IMR-90 (cell line): ENCODE data around the gene GP5. TPM values are rescaled to one million over a fixed set of nuclear protein-coding genes. Genes with fewer than 3 reads are reported as not detected.

Experiments used
- ATAC-seq: fragments of 200-7000 bp; cut with Tn5 transposase; 2 replicates; pipeline ENCODE4 v1.9.1; 2020; ENCODE audit warnings: low read depth, mild to moderate bottlenecking, moderate library complexity
- BruUV-seq: library from RNA; stranded (reverse); fragments of 400-500 nt; replicated peaks from 2 replicates; lab custom pipeline; 2021; lab: Mats Ljungman, UMichigan
- CTCF ChIA-PET: fragments of 300-600 bp; formaldehyde crosslinking; extraction: SDS; loops from one replicate; lab custom pipeline; 2021; ENCODE audit warnings: antibody characterized with exemption; lab: Yijun Ruan, JAX
- POLR2A ChIA-PET: fragments of 300-600 bp; sonication (Branson Sonifier 250); formaldehyde crosslinking; loops from one replicate; lab custom pipeline; 2022; ENCODE audit warnings: antibody characterized with exemption; ENCODE audit not compliant: unreplicated experiment; lab: Charles Lee
- DNase-seq: peaks from one replicate; pipeline ENCODE4 v3.0.0; 2013
- H2AFZ ChIP-seq: replicated peaks from 2 replicates; pipeline ENCODE3; 2013; ENCODE audit warnings: low read length, mild to moderate bottlenecking; ENCODE audit not compliant: poor library complexity
- H2AK5ac ChIP-seq: 2 replicates; pipeline ENCODE4 v1.6.1; 2013; ENCODE audit warnings: low read depth, low read length, inconsistent platforms
- H2AK9ac ChIP-seq: replicated peaks from 2 replicates; pipeline ENCODE3; 2013; ENCODE audit warnings: mild to moderate bottlenecking, low read depth, low read length, moderate library complexity; ENCODE audit not compliant: poor library complexity
- H2BK120ac ChIP-seq: 2 replicates; pipeline ENCODE4 v1.6.1; 2013; ENCODE audit warnings: low read depth, low read length, inconsistent platforms
- H2BK15ac ChIP-seq: 3 replicates; pipeline ENCODE4 v1.6.1; 2013; ENCODE audit warnings: low read depth, low read length, inconsistent platforms
- H2BK20ac ChIP-seq: 2 replicates; pipeline ENCODE4 v1.6.1; 2013; ENCODE audit warnings: low read depth, mild to moderate bottlenecking, inconsistent platforms, low read length, moderate library complexity
- H2BK5ac ChIP-seq: 2 replicates; pipeline ENCODE4 v1.6.1; 2013; ENCODE audit warnings: mild to moderate bottlenecking, low read depth, low read length, inconsistent platforms; ENCODE audit not compliant: poor library complexity, severe bottlenecking
- H3K14ac ChIP-seq: replicated peaks from 2 replicates; pipeline ENCODE4 v1.6.1; 2013; ENCODE audit warnings: low read depth, low read length, inconsistent platforms
- H3K18ac ChIP-seq: 2 replicates; pipeline ENCODE4 v1.6.1; 2013; ENCODE audit warnings: low read depth, low read length, control low read depth
- H3K23ac ChIP-seq: 2 replicates; pipeline ENCODE4 v1.6.1; 2013; ENCODE audit warnings: low read depth, low read length, inconsistent platforms
- H3K27ac ChIP-seq: 2 replicates; pipeline ENCODE4 v1.5.1; 2013; ENCODE audit warnings: mild to moderate bottlenecking, control low read depth, low read length; ENCODE audit not compliant: insufficient read depth
- H3K27me3 ChIP-seq: 2 replicates; pipeline ENCODE4 v1.6.1; 2013; ENCODE audit warnings: low read length; ENCODE audit not compliant: control insufficient read depth, insufficient read depth
- H3K36me3 ChIP-seq: 2 replicates; pipeline ENCODE4 v1.6.1; 2013; ENCODE audit warnings: low read length, mixed read lengths; ENCODE audit not compliant: control insufficient read depth, insufficient read depth
- H3K4ac ChIP-seq: 2 replicates; pipeline ENCODE4 v1.6.1; 2013; ENCODE audit warnings: low read depth, low read length, inconsistent platforms
- H3K4me1 ChIP-seq: 2 replicates; pipeline ENCODE4 v1.6.1; 2013; ENCODE audit warnings: low read length, mixed read lengths; ENCODE audit not compliant: control insufficient read depth, insufficient read depth
- H3K4me2 ChIP-seq: 2 replicates; pipeline ENCODE4 v1.6.1; 2013; ENCODE audit warnings: low read depth, mild to moderate bottlenecking, control low read depth, low read length, moderate library complexity
- H3K4me3 ChIP-seq: 2 replicates; pipeline ENCODE4 v1.5.1; 2013; ENCODE audit warnings: low read depth, mild to moderate bottlenecking, control low read depth, low read length, moderate library complexity; ENCODE audit not compliant: insufficient read depth
- H3K56ac ChIP-seq: 2 replicates; pipeline ENCODE4 v1.6.1; 2013; ENCODE audit warnings: low read length, inconsistent platforms; ENCODE audit not compliant: insufficient read depth; ENCODE audit errors: extremely low read depth
- H3K79me1 ChIP-seq, 2 experiments: 2 replicates each; pipeline ENCODE4 v1.6.1; 2013; ENCODE audit warnings: low read length in 2 of 2, inconsistent platforms in 1 of 2, low read depth in 1 of 2
- H3K9ac ChIP-seq: 2 replicates; pipeline ENCODE4 v1.6.1; 2013; ENCODE audit warnings: low read depth, low read length, control low read depth
- H3K9me1 ChIP-seq: 2 replicates; pipeline ENCODE4 v1.6.1; 2013; ENCODE audit warnings: low read length, inconsistent platforms; ENCODE audit not compliant: insufficient read depth
- H3K9me3 ChIP-seq: 2 replicates; pipeline ENCODE4 v1.6.1; 2013; ENCODE audit warnings: low read length; ENCODE audit not compliant: control insufficient read depth, insufficient read depth
- H4K20me1 ChIP-seq: 2 replicates; pipeline ENCODE4 v1.6.1; 2013; ENCODE audit warnings: low read length, inconsistent platforms; ENCODE audit not compliant: insufficient read depth
- H4K5ac ChIP-seq: 2 replicates; pipeline ENCODE4 v1.6.1; 2013; ENCODE audit warnings: mild to moderate bottlenecking, low read depth, low read length, control low read depth
- H4K8ac ChIP-seq, 2 experiments: 2 replicates each; pipeline ENCODE4 v1.6.1; 2013; ENCODE audit warnings: low read depth in 2 of 2, low read length in 2 of 2, control low read depth in 1 of 2, inconsistent platforms in 1 of 2
- H4K91ac ChIP-seq: 2 replicates; pipeline ENCODE4 v1.6.1; 2013; ENCODE audit warnings: low read depth, low read length, inconsistent platforms; ENCODE audit not compliant: insufficient read depth
- FOS ChIP-seq: fragments of 150-350 bp; IDR thresholded peaks from 2 replicates; pipeline ENCODE4 v1.6.1; 2016; ENCODE audit warnings: low read depth, low read length
- WGBS, 2 experiments: methylation state at CpG; one replicate each; pipeline versions ENCODE4 v1.1.5 to v1.1.7; 2013; ENCODE audit warnings: missing lambda C conversion rate in 2 of 2; ENCODE audit not compliant: insufficient read length in 1 of 2; ENCODE audit errors: extremely low coverage in 2 of 2; 5-methylcytosine and 5-hydroxymethylcytosine counted together
- dilution Hi-C: fragments of 300-500 bp; cut with HindIII; formaldehyde crosslinking; loops from one replicate; pipeline ENCODE4 v1.14.3; 2018; ENCODE audit warnings: low sequenced_read_pairs; ENCODE audit not compliant: unreplicated experiment
- in situ Hi-C: fragments of 300-500 bp; cut with MboI; formaldehyde crosslinking; loops from 3 replicates; pipeline ENCODE4 v1.14.3; 2019; ENCODE audit warnings: low sequenced_read_pairs, inconsistent platforms, mixed read lengths
- intact Hi-C: fragments of 100-400 bp; cut with micrococcal nuclease; formaldehyde crosslinking; loops from 2 replicates; pipeline ENCODE4 v1.10.0; 2022
- polyA plus RNA-seq, 3 experiments: library from polyadenylated mRNA; depleted of rRNA; stranded (reverse); fragments of >200 nt; gene quantifications; 2 replicates each; pipeline ENCODE4 v1.2.3, GENCODE V29; 2012; ENCODE audit warnings: low replicate concordance in 1 of 3
- total RNA-seq: library from RNA; depleted of rRNA; stranded (reverse); fragments of >200 nt; gene quantifications from 2 replicates; pipeline ENCODE4 v1.2.3, GENCODE V29; 2012

Gene GP5
- total and polyA plus RNA-seq, 2 of the 4 experiments (the other 2 are of a cell fraction) = under 0.01 to 0.12 TPM

DNA sequence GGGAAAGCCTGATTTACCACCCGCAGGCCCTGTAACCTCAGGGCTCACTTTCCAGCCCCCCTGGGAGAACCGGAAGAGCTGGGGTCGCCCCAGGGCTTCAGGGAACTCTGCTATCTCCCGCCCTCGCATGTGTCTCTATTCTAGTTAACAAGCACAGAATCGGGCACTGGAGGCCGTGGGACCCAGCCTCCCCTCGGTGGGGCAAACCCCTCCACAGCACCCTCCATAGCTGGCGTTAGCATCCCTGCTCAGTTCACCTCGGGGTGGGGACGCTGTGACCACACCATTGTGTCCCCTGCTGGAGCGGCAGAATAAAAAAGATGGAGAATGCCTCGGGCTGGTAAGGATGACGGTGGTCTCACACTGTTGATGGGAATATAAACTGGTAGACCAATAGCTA, 26.0 kb downstream of the GP5 start:
- Histone ChIP-seq H3K9ac (no peak overlapping the region), H2BK5ac (no peak overlapping the region), H3K56ac (no peak overlapping the region), H3K14ac (no peak overlapping the region), H4K20me1 (no peaks in the 10 kb centered on the region), H3K18ac (no peak overlapping the region), H2AK5ac (no peak overlapping the region), H4K8ac (no peak overlapping the region), H2AFZ (no peak overlapping the region), H3K27me3 (peaks cover 5% of the 10 kb centered on the region; the same call in 1 of the 2 replicates), H2BK20ac (no peak overlapping the region), H3K9me1 (peaks cover 9% of the 10 kb centered on the region; the same call in 1 of the 2 replicates), H3K27ac (no peak overlapping the region), H2BK15ac (no peak overlapping the region), H3K4me1 (peaks cover 13% of the 10 kb centered on the region), H4K5ac (no peak overlapping the region), H3K36me3 (no peaks in the 10 kb centered on the region), H3K4me3 (no peak overlapping the region), H3K9me3 (no peaks in the 10 kb centered on the region), H3K4ac (no peak overlapping the region), H2BK120ac (no peak overlapping the region), H3K23ac (no peak overlapping the region), H2AK9ac (no peak overlapping the region), H3K79me1 (no peaks in the 10 kb centered on the region), H3K4me2 (no peak overlapping the region), H4K91ac (no peak overlapping the region)
- TF ChIP-seq FOS = no peak
- BruUV-seq = no TSS peak
- in situ Hi-C loops = no loop called here
- intact Hi-C loops = no loop called here
- ATAC-seq (no peak), DNase-seq (no peak)
- POLR2A ChIA-PET = no interaction called here
- CTCF ChIA-PET = interaction anchor here (0.7 kb wide), 1 partner anchor 29 kb away, joined by 3 read pairs; no protein-coding TSS in a partner anchor
- dilution Hi-C loops = no loop called here
- 96% methylated on average over 4 of the region's 14 CpGs; no CpG with 5 or more reads in 1 of the 2 experiments for WGBS, 2 experiments
